GM18511 (cell line): Measurements from ENCODE around the gene ZMYM4.
"Not testable (repeated sequence)": the region's sequence is repeated elsewhere in the genome, so short reads cannot be mapped to it uniquely, and the experiment has no call there.

Experiments
- ATAC-seq: cut with Tn5 transposase; IDR thresholded peaks from one replicate; pipeline ENCODE4 v1.9.1; 2021; ENCODE audit warnings: mild to moderate bottlenecking, moderate library complexity; ENCODE audit not compliant: unreplicated experiment

The ZMYM4 gene

GRCh38 chr1:35268282-35269200 lies at the start of gene ZMYM4:
Gene ZMYM4, plus strand, starts transcription at chr1:35268709. Its CDS starts 338 bp downstream, at chr1:35269047.
- ATAC-seq: peak; percentile 93

- ATAC-seq: no peak
These were observed 47.5 kb upstream of the ZMYM4 start for GRCh38 chr1:35220976-35221375.

DNA sequence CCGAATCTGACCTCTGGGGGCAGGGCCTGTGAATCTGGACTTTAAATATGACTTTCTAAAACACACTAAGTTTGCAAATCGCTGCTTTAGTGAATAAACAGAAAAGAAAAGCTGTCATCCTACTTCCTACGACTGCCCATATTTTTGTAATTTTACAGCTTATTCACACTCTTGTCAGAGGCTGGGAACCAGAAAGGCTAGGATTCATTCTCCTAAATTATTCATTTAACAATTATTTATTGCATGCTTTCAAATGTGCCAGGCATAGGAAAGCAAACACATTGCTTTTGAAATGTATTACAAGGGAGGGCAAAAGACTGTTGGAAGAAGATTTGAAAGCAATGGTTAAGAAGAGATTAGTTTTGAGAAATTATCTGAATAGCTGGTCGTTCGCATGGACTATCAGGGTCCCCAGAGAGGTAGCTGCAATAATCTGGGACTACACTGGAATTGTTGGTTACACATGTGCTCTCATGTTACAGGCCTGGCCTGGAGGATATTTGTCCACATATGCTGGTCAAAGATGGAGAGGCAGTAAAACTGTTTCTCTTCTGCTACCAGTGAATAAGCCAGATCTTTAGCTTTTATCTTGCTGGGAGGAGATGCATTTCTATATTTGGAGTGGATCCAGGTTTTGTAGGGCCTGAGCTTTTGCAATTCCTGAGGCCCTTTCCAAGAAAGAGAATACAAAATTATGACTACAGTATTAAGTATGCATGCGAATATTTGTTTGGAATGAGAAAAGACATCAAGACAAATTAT lies 46.0 kb upstream of the ZMYM4 start:
- ATAC-seq: no peak

- no peak for ATAC-seq
These were observed 45.4 kb upstream of the ZMYM4 start for GRCh38 chr1:35223084-35223630.

- no peak for ATAC-seq
These were observed 42.0 kb upstream of the ZMYM4 start for GRCh38 chr1:35226546-35226945.

DNA sequence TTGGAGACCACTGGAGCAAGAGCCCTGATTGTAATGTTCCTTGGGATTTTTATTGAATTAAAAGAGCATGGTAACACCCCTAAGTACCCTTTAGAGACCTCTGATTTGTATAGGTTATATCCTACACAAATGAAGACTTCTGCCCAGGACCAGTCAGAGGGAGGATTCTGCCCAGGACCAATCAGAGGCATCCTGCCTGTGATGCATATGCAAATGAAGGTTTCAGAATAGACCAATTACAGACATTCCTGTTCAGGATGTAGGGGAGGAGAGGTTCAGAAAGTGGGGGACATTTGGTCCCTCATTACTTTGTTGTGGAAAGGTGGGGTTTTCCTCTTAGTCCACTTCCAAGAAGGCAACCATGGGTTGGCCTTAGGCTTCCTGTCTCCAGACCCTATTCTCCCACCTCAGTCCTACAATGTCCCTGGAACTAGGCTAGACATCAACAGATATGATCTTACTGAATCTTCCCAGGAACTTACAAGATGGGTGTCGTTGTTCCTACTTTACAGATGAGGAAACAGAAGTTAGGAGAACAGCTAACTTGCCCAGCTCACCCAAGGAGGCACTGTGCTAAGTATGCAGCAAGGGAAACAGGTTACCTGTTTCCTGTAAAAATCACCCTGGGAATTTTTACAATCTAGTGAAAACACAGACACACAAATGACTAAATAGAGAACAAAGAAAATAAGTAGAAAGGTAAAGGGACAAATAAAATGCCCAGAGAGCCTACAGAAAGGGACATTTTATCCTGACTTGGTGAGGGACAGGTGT lies 38.7 kb upstream of the ZMYM4 start:
- ATAC-seq: no peak

- no peak for ATAC-seq
These were observed 37.2 kb upstream of the ZMYM4 start for GRCh38 chr1:35231287-35231686.

DNA sequence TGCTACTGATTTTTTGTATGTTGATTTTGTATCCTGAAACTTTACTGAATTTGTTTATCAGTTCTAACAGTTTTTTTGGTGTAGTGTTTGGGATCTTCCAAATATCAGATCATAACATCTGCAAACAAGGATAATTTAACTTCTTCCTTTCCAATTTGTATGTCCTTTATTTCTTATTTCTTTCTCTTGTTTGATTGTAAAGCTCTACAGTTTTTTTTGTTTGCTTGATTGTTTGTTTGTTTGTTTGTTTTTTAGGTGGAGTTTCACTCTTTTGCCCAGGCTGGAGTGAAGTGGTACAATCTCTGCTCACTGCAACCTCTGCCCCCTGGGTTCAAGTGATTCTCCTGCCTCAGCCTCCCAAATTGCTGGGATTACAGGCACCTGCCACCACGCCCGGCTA lies 31.7 kb upstream of the ZMYM4 start:
- ATAC-seq: not testable (repeated sequence)

DNA sequence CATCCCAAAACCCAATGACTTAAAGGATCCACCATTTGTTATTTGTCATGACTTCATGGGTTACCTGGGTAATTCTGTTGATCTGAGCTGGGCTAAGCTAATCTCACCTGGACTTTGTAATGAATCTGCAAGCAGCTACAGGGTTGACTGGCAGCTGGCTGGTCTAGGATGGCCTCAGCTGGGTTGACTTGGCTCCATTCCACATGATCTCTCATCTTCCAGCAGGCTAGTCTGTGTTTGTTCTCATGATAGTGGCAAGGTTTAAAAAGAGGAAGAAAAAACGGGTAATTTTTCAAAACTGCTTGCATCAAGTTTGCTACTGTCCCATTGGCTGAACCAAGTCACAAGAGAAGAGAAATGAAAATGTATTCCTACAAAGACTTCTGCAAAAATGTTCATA lies 24.8 kb upstream of the ZMYM4 start:
- ATAC-seq: no peak

- no peak for ATAC-seq
These were observed 21.3 kb upstream of the ZMYM4 start for GRCh38 chr1:35247256-35247655.

DNA sequence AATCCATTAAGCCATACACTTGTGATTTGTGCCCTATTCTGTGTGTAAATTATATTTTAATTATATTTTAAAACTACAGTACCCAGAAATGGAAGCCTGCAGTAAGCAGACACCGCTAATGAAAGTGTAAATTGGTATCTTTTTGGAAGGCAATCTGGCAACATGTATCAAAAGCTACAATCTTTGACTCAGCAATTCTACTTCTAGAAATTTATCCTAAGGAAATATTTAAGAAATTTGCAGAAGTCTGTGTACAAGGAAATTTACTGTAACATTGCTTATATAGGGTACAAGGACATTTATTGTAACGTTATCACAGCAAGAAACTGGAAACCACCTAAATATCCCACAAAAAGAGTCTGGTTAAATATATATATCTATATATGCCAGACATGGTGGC lies 14.6 kb upstream of the ZMYM4 start:
- no peak for ATAC-seq

- ATAC-seq: no peak
These were observed 13.2 kb upstream of the ZMYM4 start for GRCh38 chr1:35255276-35255675.

DNA sequence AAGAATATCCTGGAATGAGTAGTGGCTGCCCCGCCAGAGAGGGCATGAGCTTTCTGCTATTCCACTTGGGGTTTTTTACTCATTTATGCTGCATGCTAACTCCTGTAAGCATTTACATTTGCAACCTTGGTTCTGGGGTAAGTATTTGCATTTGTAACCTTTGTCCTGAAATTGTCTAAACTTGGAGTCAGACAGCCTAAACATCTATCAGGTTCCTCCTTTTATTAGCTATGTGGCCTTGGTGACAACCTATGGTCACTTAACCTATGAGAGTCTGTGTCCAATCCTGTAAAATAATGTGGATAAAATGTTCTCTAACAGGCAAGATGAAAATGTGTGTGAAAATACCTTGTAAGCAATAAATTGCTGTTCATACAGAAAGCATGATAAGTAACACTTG lies 8.9 kb upstream of the ZMYM4 start:
- ATAC-seq: no peak

GRCh38 chr1:35261412-35262120 lies 6.9 kb upstream of the ZMYM4 start:
- ATAC-seq: no peak

- no peak for ATAC-seq
These were observed 4.5 kb upstream of the ZMYM4 start for GRCh38 chr1:35264035-35264434.

DNA sequence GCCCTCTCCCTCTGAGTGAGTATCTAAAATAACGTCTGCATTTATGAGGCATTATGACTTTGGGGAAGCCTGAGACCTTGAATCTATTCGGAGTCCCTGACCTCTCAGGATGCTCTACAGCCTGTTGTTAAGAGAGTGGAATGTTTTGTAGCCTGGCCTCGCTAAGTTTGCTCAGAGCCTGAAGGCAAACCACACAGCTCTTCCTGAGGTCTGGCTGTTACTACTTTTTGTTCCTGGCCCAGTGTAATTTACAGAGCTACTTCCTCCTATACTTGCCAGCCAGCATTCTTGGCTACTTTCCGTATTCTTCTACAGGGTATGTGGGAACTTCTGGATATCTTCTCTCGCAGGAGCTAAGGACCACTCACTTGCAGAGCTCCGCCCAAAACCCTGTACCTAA lies 3.6 kb upstream of the ZMYM4 start:
- no peak for ATAC-seq

- no peak for ATAC-seq
These were observed 2.2 kb upstream of the ZMYM4 start for GRCh38 chr1:35266306-35266705.

DNA sequence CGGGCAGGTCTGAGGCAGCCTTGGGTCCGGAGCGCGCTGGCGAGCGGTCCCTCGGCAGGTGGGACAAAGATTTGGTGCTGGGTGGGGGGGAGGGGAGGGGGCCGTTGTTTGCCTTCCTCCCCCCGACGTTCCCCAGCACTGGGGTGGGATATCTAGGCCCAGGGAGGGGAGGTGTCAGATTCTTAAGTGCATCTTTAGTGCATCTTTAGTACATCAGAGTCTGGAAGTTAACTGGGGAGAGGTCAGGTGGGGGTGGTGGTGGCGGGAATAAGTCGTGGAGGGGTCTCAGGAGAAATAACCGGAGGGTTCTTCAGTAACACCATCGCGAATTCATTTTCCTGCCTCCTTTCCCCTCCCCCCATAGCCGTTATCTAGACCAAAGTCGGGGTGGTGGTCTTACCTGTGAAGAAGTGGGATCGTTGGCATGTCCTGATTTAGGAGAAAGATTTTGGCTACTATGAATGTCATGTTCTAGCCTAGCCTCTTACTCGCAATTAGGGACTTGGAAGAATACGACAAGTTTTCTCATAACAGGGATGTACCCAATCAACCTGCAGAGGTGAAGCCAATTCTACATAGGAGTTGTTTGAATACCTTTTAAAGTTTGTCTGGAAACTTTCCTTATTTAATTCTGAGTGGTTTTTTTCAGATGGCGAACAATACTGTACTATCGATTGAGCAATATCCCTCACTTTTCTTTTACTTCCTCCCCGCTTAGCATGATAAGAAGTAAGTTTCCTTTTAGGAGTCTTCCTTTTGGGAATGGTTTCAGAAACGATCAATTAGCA lies 886 bp downstream of the ZMYM4 start:
- no peak for ATAC-seq

GRCh38 chr1:35269989-35270289 lies 1.4 kb downstream of the ZMYM4 start:
- no peak for ATAC-seq

DNA sequence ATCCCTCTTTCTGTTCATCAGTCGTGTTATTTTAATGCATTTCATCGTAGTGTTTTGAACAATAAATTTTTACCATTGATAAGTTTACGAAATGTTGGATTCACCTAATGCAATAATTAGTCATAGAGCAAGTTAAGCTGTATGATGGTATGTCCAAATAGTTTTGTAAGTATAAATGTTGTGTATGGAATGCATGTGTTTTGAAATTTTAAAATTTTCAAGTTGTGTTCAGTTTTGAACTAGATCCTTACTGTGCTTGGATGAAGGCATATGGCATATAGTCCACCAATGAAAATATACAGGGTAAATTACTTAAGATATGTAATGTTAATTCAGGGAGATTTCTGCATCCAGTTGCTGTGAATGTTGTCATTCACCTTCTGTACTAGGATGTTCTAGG lies 2.3 kb downstream of the ZMYM4 start:
- no peak for ATAC-seq
